Esophagus muscularis mucosa (tissue), 3 donors: ENCODE data around the gene NCOA3.

Experiments used
- CTCF ChIP-seq, 3 experiments: fragments of 200-600 bp in 2 of 3; fragments of 450-650 bp in 1 of 3; sonication (generic) in 2 of 3; IDR thresholded peaks; one replicate each; pipeline ENCODE4 v1.5.1; 2017 to 2019; ENCODE audit warnings: antibody characterized with exemption in 3 of 3, mild to moderate bottlenecking in 2 of 3, moderate library complexity in 1 of 3
- POLR2A ChIP-seq: fragments of 450-650 bp; IDR thresholded peaks from one replicate; pipeline ENCODE4 v1.6.1; 2017; ENCODE audit warnings: antibody characterized with exemption, moderate library complexity, mild to moderate bottlenecking, low read depth

GRCh38 chr20:47642624-47643023 is 140.9 kb downstream of the NCOA3 start:
- TF ChIP-seq CTCF (IDR thresholded peaks at IDR 0.05) (no peak), POLR2A (no peak)
